IPS-20b (cell line): ENCODE data around the gene EFHB.
"Not testable (repeated sequence)": the region's sequence is repeated elsewhere in the genome, so short reads cannot be mapped to it uniquely, and the experiment has no call there.

Experiments
- H3K27ac ChIP-seq: one replicate; pipeline ENCODE4 v1.5.1; 2013; ENCODE audit warnings: low read length
- H3K27me3 ChIP-seq: 2 replicates; pipeline ENCODE4 v1.6.1; 2013; ENCODE audit warnings: mild to moderate bottlenecking, low read length, inconsistent platforms; ENCODE audit not compliant: insufficient read depth
- H3K36me3 ChIP-seq: 2 replicates; pipeline ENCODE4 v1.6.1; 2013; ENCODE audit warnings: low read depth, mild to moderate bottlenecking, inconsistent platforms, low read length, moderate library complexity; ENCODE audit not compliant: insufficient read depth
- H3K4me1 ChIP-seq: 2 replicates; pipeline ENCODE4 v1.6.1; 2013; ENCODE audit warnings: mild to moderate bottlenecking, control low read depth, inconsistent platforms, low read length, moderate library complexity; ENCODE audit not compliant: insufficient read depth
- H3K4me3 ChIP-seq: 2 replicates; pipeline ENCODE4 v1.5.1; 2013; ENCODE audit warnings: mild to moderate bottlenecking, low read length, inconsistent platforms
- H3K9ac ChIP-seq: 2 replicates; pipeline ENCODE4 v1.6.1; 2013; ENCODE audit warnings: low read depth, mild to moderate bottlenecking, inconsistent platforms, low read length, moderate library complexity
- H3K9me3 ChIP-seq: 2 replicates; pipeline ENCODE4 v1.6.1; 2013; ENCODE audit warnings: mild to moderate bottlenecking, low read depth, low read length, inconsistent platforms; ENCODE audit not compliant: insufficient read depth

EFHB gene

GRCh38 chr3:19934098-19934566 lies at the start of gene EFHB:
TSS of gene EFHB (minus strand) at chr3:19934217. CDS start at chr3:19934018, 199 bp downstream.
- Histone ChIP-seq H3K4me1 (no peaks in the 10 kb centered on the region), H3K36me3 (no peaks in the 10 kb centered on the region), H3K9me3 (no peaks in the 10 kb centered on the region), H3K4me3 (peak within 1 kb of the TSS; percentile 37), H3K9ac (peak within 1 kb of the TSS; percentile 22; the same call in 1 of the 2 replicates), H3K27me3 (no peaks in the 10 kb centered on the region), H3K27ac (no peak within 1 kb of the TSS)

- Histone ChIP-seq H3K27ac (no peak overlapping the region), H3K36me3 (peaks cover 50% of the 10 kb centered on the region)
Observed at GRCh38 chr3:19972054-19972453, 38.0 kb upstream of the EFHB start.

GRCh38 chr3:19970327-19970726 lies 36.3 kb upstream of the EFHB start:
- Histone ChIP-seq H3K27ac (no peak overlapping the region), H3K9ac (no peak overlapping the region), H3K36me3 (peaks cover 41% of the 10 kb centered on the region), H3K9me3 (no peaks in the 10 kb centered on the region), H3K4me1 (no peaks in the 10 kb centered on the region), H3K4me3 (no peak overlapping the region), H3K27me3 (no peaks in the 10 kb centered on the region)

More at GRCh38 chr3:19972054-19972453, 38.0 kb upstream of the EFHB start:
- Histone ChIP-seq H3K9ac (no peak overlapping the region), H3K4me1 (no peaks in the 10 kb centered on the region), H3K9me3 (no peaks in the 10 kb centered on the region), H3K27me3 (no peaks in the 10 kb centered on the region), H3K4me3 (no peak overlapping the region)

- Histone ChIP-seq H3K4me3 (no peak overlapping the region), H3K36me3 (peaks cover 24% of the 10 kb centered on the region), H3K9me3 (no peaks in the 10 kb centered on the region), H3K4me1 (no peaks in the 10 kb centered on the region), H3K27me3 (no peaks in the 10 kb centered on the region), H3K27ac (no peak overlapping the region), H3K9ac (no peak overlapping the region)
Observed at GRCh38 chr3:19967812-19968211, 33.8 kb upstream of the EFHB start.

GRCh38 chr3:19967208-19967607 lies 33.2 kb upstream of the EFHB start:
- no peaks in the 10 kb centered on the region for H3K9me3 ChIP-seq
- H3K9ac ChIP-seq: no peak overlapping the region
- H3K36me3 ChIP-seq: peaks cover 20% of the 10 kb centered on the region
- no peaks in the 10 kb centered on the region for H3K4me1 ChIP-seq
- no peak overlapping the region for H3K4me3 ChIP-seq
- no peaks in the 10 kb centered on the region for H3K27me3 ChIP-seq
- H3K27ac ChIP-seq: no peak overlapping the region

GRCh38 chr3:19961960-19962359 lies 27.9 kb upstream of the EFHB start:
- Histone ChIP-seq H3K4me1 (no peaks in the 10 kb centered on the region), H3K36me3 (peaks cover 45% of the 10 kb centered on the region), H3K27ac (no peak overlapping the region), H3K9ac (no peak overlapping the region), H3K27me3 (no peaks in the 10 kb centered on the region), H3K9me3 (no peaks in the 10 kb centered on the region), H3K4me3 (no peak overlapping the region)

GRCh38 chr3:19960696-19961095 lies 26.7 kb upstream of the EFHB start:
- H3K27ac ChIP-seq: no peak overlapping the region
- H3K4me1 ChIP-seq: no peaks in the 10 kb centered on the region
- no peaks in the 10 kb centered on the region for H3K27me3 ChIP-seq
- H3K4me3 ChIP-seq: no peak overlapping the region
- H3K9ac ChIP-seq: no peak overlapping the region
- H3K36me3 ChIP-seq: peaks cover 50% of the 10 kb centered on the region
- H3K9me3 ChIP-seq: no peaks in the 10 kb centered on the region

- H3K9ac ChIP-seq: no peak overlapping the region
- H3K36me3 ChIP-seq: peaks cover 61% of the 10 kb centered on the region
- no peaks in the 10 kb centered on the region for H3K27me3 ChIP-seq
- no peak overlapping the region for H3K27ac ChIP-seq
- no peak overlapping the region for H3K4me3 ChIP-seq
- no peaks in the 10 kb centered on the region for H3K9me3 ChIP-seq
- H3K4me1 ChIP-seq: no peaks in the 10 kb centered on the region
Observed at GRCh38 chr3:19959505-19959904, 25.5 kb upstream of the EFHB start.

- H3K4me1 ChIP-seq, H3K27me3 ChIP-seq, H3K9ac ChIP-seq, H3K27ac ChIP-seq, H3K4me3 ChIP-seq, H3K9me3 ChIP-seq: not testable (repeated sequence)
- peaks cover 83% of the 10 kb centered on the region for H3K36me3 ChIP-seq
Observed at GRCh38 chr3:19957354-19957753, 23.3 kb upstream of the EFHB start.

GRCh38 chr3:19954676-19955075 lies 20.7 kb upstream of the EFHB start:
- H3K36me3 ChIP-seq: peaks cover 79% of the 10 kb centered on the region
- H3K9me3 ChIP-seq: no peaks in the 10 kb centered on the region
- H3K27ac ChIP-seq: no peak overlapping the region

GRCh38 chr3:19950316-19950715 lies 16.3 kb upstream of the EFHB start:
- Histone ChIP-seq H3K9ac (no peak overlapping the region), H3K4me1 (peaks cover 12% of the 10 kb centered on the region; the same call in 1 of the 2 replicates), H3K9me3 (no peaks in the 10 kb centered on the region), H3K27me3 (no peaks in the 10 kb centered on the region), H3K27ac (no peak overlapping the region), H3K4me3 (no peak overlapping the region), H3K36me3 (peaks cover 48% of the 10 kb centered on the region)

More at GRCh38 chr3:19954676-19955075, 20.7 kb upstream of the EFHB start:
- H3K27me3 ChIP-seq: no peaks in the 10 kb centered on the region
- H3K9ac ChIP-seq: no peak overlapping the region
- no peak overlapping the region for H3K4me3 ChIP-seq
- H3K4me1 ChIP-seq: peaks cover 3% of the 10 kb centered on the region; the same call in 1 of the 2 replicates

- Histone ChIP-seq H3K9ac (peak overlapping the region; percentile 90), H3K9me3 (no peaks in the 10 kb centered on the region), H3K36me3 (peaks cover 27% of the 10 kb centered on the region), H3K4me3 (peak overlapping the region; percentile 99), H3K27ac (peak overlapping the region; percentile 96), H3K4me1 (peaks cover 12% of the 10 kb centered on the region; the same call in 1 of the 2 replicates), H3K27me3 (no peaks in the 10 kb centered on the region)
Observed at GRCh38 chr3:19948226-19948591, 14.2 kb upstream of the EFHB start.
